GM18498 (cell line): ENCODE results near the gene MDK.

ENCODE experiments used
- ATAC-seq: cut with Tn5 transposase; IDR thresholded peaks from one replicate; pipeline ENCODE4 v1.9.1; 2021; ENCODE audit warnings: mild to moderate bottlenecking, moderate library complexity; ENCODE audit not compliant: unreplicated experiment

Gene MDK

GRCh38 chr11:46393231-46393616, 11.8 kb downstream of the MDK start:
- no peak for ATAC-seq

GRCh38 chr11:46393759-46394158, 12.3 kb downstream of the MDK start:
- ATAC-seq, result no peak

- ATAC-seq, result no peak
Measured at GRCh38 chr11:46397526-46397925, 16.1 kb downstream of the MDK start.

GRCh38 chr11:46402957-46403902, 21.8 kb downstream of the MDK start:
- ATAC-seq, result no peak

GRCh38 chr11:46404476-46405017, 23.1 kb downstream of the MDK start:
- ATAC-seq, result no peak

GRCh38 chr11:46407635-46408034, 26.2 kb downstream of the MDK start:
- no peak for ATAC-seq

GRCh38 chr11:46408407-46408986, 27.0 kb downstream of the MDK start:
- ATAC-seq, result no peak

- no peak for ATAC-seq
Measured at GRCh38 chr11:46410021-46410420, 28.6 kb downstream of the MDK start.

- ATAC-seq, result no peak
Measured at GRCh38 chr11:46413760-46414465, 32.4 kb downstream of the MDK start.

GRCh38 chr11:46414466-46414796, 33.0 kb downstream of the MDK start:
- ATAC-seq, result no peak

- ATAC-seq, result no peak
Measured at GRCh38 chr11:46414879-46415278, 33.4 kb downstream of the MDK start.

- no peak for ATAC-seq
Measured at GRCh38 chr11:46417711-46418110, 36.2 kb downstream of the MDK start.

- no peak for ATAC-seq
Measured at GRCh38 chr11:46418751-46419150, 37.3 kb downstream of the MDK start.

- ATAC-seq, result no peak
Measured at GRCh38 chr11:46420513-46420912, 39.0 kb downstream of the MDK start.

GRCh38 chr11:46421257-46421880, 39.9 kb downstream of the MDK start:
- ATAC-seq, result no peak

GRCh38 chr11:46422588-46422987, 41.1 kb downstream of the MDK start:
- no peak for ATAC-seq

- no peak for ATAC-seq
Measured at GRCh38 chr11:46426233-46426991, 44.9 kb downstream of the MDK start.

- ATAC-seq, result no peak
Measured at GRCh38 chr11:46427364-46427763, 45.9 kb downstream of the MDK start.

- no peak for ATAC-seq
Measured at GRCh38 chr11:46429717-46430116, 48.2 kb downstream of the MDK start.

GRCh38 chr11:46431211-46431610, 49.7 kb downstream of the MDK start:
- ATAC-seq, result no peak
